Measurements from ENCODE around the gene CCDC91. TPM values are rescaled to one million over a fixed set of nuclear protein-coding genes. Genes with fewer than 3 reads are reported as not detected.

Gene CCDC91
- total RNA-seq, 4 donors from 2014 or later = 19.0 to 38.1 (median 23.1) TPM

GRCh38 chr12:28234444-28234843 is 44.2 kb downstream of the CCDC91 start:
- Histone ChIP-seq H3K4me1 (peaks cover 22% of the 10 kb centered on the region), H3K36me3 (no peaks in the 10 kb centered on the region), H3K9me3 (no peaks in the 10 kb centered on the region), H3K27ac (no peak overlapping the region), H3K4me3 (no peak overlapping the region), H3K27me3 (no peaks in the 10 kb centered on the region)
- DNase-seq (ENCODE audit: low spot score in 2 of 2) = no peak
- TF ChIP-seq EP300 (IDR thresholded peaks at IDR 0.05) (no peak), CTCF (IDR thresholded peaks at IDR 0.05) (no peak), POLR2A (IDR thresholded peaks at IDR 0.05) (no peak), POLR2AphosphoS5 (IDR thresholded peaks at IDR 0.05) (no peak)

DNA sequence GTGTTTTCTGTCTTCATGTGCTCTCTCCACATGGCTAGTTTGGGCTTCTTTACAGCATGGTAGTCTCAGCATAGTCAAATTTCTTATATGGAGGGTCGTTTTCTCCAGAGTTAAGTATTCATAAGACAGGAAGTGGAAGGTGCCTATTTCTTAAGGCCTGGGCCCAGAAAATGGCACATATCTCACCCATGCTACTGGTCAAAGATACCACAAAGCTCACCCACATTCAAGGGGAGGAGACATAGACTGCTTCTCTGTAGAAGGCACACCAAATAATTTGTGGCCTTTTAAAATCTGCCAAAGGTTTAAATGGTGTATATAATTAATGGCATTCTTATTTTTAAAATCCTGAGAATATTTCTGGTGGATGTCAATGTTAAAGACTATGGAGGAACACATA is 44.8 kb downstream of the CCDC91 start:
- WGBS = 94% methylated on average over 1 of the region's 1 CpG

GRCh38 chr12:28235985-28236384 is 45.7 kb downstream of the CCDC91 start:
- Histone ChIP-seq H3K9me3 (no peaks in the 10 kb centered on the region), H3K27me3 (no peaks in the 10 kb centered on the region), H3K36me3 (no peaks in the 10 kb centered on the region), H3K4me1 (peaks cover 18% of the 10 kb centered on the region), H3K27ac (no peak overlapping the region), H3K4me3 (no peak overlapping the region)
- no peak for DNase-seq (ENCODE audit: low spot score in 2 of 2)
- no peak for TF ChIP-seq POLR2AphosphoS5 (IDR thresholded peaks at IDR 0.05)
- TF ChIP-seq POLR2A (IDR thresholded peaks at IDR 0.05) = no peak
- no peak for TF ChIP-seq CTCF (IDR thresholded peaks at IDR 0.05)
- no peak for TF ChIP-seq EP300 (IDR thresholded peaks at IDR 0.05)

More for the DNA sequence above, 44.8 kb downstream of the CCDC91 start:
- peaks cover 22% of the 10 kb centered on the region for H3K4me1 ChIP-seq
- DNase-seq (ENCODE audit: low spot score in 2 of 2) = no peak
- H3K9me3 ChIP-seq = no peaks in the 10 kb centered on the region
- no peaks in the 10 kb centered on the region for H3K27me3 ChIP-seq
- no peak for TF ChIP-seq POLR2AphosphoS5 (IDR thresholded peaks at IDR 0.05)
- H3K4me3 ChIP-seq = no peak overlapping the region
- no peaks in the 10 kb centered on the region for H3K36me3 ChIP-seq
- no peak overlapping the region for H3K27ac ChIP-seq

DNA sequence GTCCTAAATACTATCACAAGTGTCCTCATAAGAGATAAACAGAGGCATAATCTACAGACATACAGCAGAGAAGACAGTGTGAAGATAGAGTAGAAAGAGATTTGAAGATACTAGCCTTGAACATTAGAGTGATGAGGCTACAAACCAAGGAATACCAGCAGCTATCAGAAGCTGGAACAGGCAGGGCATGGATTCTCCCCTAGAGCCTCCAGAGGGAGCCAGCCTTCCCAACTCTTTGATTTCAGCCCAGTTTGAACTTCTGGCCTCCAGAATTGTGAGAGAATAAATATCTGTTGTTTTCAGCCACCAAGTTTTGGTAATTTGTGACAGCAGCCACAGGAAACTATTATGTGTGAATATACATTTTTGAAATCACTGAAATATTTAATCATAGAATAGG is 47.2 kb downstream of the CCDC91 start:
- Histone ChIP-seq H3K36me3 (no peaks in the 10 kb centered on the region), H3K27ac (no peak overlapping the region), H3K4me3 (no peak overlapping the region), H3K9me3 (no peaks in the 10 kb centered on the region), H3K4me1 (peaks cover 4% of the 10 kb centered on the region), H3K27me3 (no peaks in the 10 kb centered on the region)
- no peak for TF ChIP-seq POLR2AphosphoS5 (IDR thresholded peaks at IDR 0.05)
- TF ChIP-seq CTCF (IDR thresholded peaks at IDR 0.05) = no peak
- no peak for TF ChIP-seq POLR2A (IDR thresholded peaks at IDR 0.05)
- no peak for TF ChIP-seq EP300 (IDR thresholded peaks at IDR 0.05)
- no peak for DNase-seq (ENCODE audit: low spot score in 2 of 2)

DNA sequence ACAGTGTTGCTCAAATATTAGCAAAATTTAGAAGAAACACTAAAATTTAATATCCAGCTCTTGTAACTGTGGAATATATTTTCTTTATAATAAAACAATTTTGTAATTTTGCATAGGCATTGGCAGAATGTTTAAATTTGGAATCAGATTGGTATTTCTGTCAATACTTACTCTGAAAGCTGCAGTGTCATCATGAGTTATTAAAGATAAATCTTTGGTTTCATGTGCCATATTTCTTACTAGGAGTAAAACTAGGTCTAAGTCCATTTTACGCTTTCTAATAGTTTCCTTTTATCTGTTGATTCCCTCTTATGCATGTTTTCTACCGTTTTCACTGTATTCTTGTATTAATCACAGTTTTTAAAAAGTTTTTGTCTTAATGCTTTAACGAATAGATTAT is 49.7 kb downstream of the CCDC91 start:
- Histone ChIP-seq H3K4me1 (no peaks in the 10 kb centered on the region), H3K4me3 (no peak overlapping the region), H3K36me3 (no peaks in the 10 kb centered on the region), H3K27ac (no peak overlapping the region), H3K9me3 (no peaks in the 10 kb centered on the region), H3K27me3 (no peaks in the 10 kb centered on the region)
- DNase-seq (ENCODE audit: low spot score in 2 of 2) = no peak
- 94% methylated on average over 3 of the region's 3 CpGs for WGBS
- TF ChIP-seq POLR2A (IDR thresholded peaks at IDR 0.05) (no peak), EP300 (IDR thresholded peaks at IDR 0.05) (no peak), CTCF (IDR thresholded peaks at IDR 0.05) (no peak), POLR2AphosphoS5 (IDR thresholded peaks at IDR 0.05) (no peak)

- DNase-seq (ENCODE audit: low spot score in 2 of 2) = no peak
- Histone ChIP-seq H3K4me1 (no peaks in the 10 kb centered on the region), H3K4me3 (no peak overlapping the region), H3K27ac (no peak overlapping the region), H3K9me3 (no peaks in the 10 kb centered on the region), H3K36me3 (no peaks in the 10 kb centered on the region), H3K27me3 (no peaks in the 10 kb centered on the region)
- TF ChIP-seq EP300 (IDR thresholded peaks at IDR 0.05) = no peak
- no peak for TF ChIP-seq POLR2A (IDR thresholded peaks at IDR 0.05)
- TF ChIP-seq CTCF (IDR thresholded peaks at IDR 0.05) = no peak
- TF ChIP-seq POLR2AphosphoS5 (IDR thresholded peaks at IDR 0.05) = no peak
Observed at GRCh38 chr12:28240853-28241252, 50.6 kb downstream of the CCDC91 start.

All from suprapubic skin (tissue), 4 donors.